HEK293T (cell line): ENCODE data around the gene STARD13.

Experiments
- ARNT ChIP-seq: fragments of 450-650 bp; IDR thresholded peaks from 2 replicates; pipeline ENCODE4 v1.6.1; 2017; ENCODE audit warnings: mild to moderate bottlenecking
- BHLHE40 ChIP-seq: fragments of 450-650 bp; IDR thresholded peaks from 2 replicates; pipeline ENCODE4 v1.6.1; 2016; ENCODE audit warnings: mild to moderate bottlenecking, moderate library complexity, borderline replicate concordance
- ELF4 ChIP-seq: fragments of 450-650 bp; IDR thresholded peaks from 2 replicates; pipeline ENCODE4 v1.6.1; 2017; ENCODE audit warnings: antibody characterized with exemption
- FOXK2 ChIP-seq: fragments of 450-650 bp; IDR thresholded peaks from 2 replicates; pipeline ENCODE4 v1.6.1; 2016; ENCODE audit warnings: mild to moderate bottlenecking
- FOXM1 ChIP-seq: fragments of 450-650 bp; IDR thresholded peaks from 2 replicates; pipeline ENCODE4 v1.6.1; 2017; ENCODE audit warnings: mild to moderate bottlenecking, borderline replicate concordance
- HDGF ChIP-seq: fragments of 450-650 bp; IDR thresholded peaks from 2 replicates; pipeline ENCODE4 v1.6.1; 2017; ENCODE audit warnings: antibody characterized with exemption, borderline replicate concordance
- SP1 ChIP-seq: fragments of 450-650 bp; IDR thresholded peaks from 2 replicates; pipeline ENCODE4 v1.6.1; 2017
- SUZ12 ChIP-seq: fragments of 450-650 bp; IDR thresholded peaks from 2 replicates; pipeline ENCODE4 v1.6.1; 2016; ENCODE audit warnings: mild to moderate bottlenecking
- TARDBP ChIP-seq: fragments of 450-650 bp; IDR thresholded peaks from 2 replicates; pipeline ENCODE4 v1.6.1; 2016
- ZNF384 ChIP-seq: fragments of 450-650 bp; IDR thresholded peaks from 2 replicates; pipeline ENCODE4 v1.6.1; 2016

DNA sequence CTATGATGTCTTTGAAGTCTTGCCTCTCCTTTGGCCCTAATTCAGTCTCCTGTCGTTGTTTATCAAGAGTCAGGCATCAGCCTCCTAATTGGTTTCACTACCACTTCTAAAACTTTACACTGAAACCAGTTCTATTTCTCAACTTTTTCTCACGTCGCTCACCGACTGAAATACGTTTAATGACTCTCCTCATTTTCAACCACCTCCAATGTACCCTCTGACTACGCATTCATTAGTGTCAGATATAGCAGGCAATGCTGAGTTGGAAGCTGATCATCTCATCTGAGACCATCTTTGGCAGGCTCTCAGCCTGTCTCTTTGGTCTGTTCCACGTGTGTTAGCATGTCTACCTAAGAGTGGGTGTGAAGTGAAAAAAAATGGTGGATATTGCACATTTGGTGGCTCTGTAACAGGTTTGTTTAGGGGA is 141.2 kb downstream of the STARD13 start:
- TF ChIP-seq ZNF384 (no peak), HDGF (no peak), BHLHE40 (no peak), SUZ12 (no peak), FOXM1 (no peak), ELF4 (no peak), SP1 (no peak), ARNT (no peak), FOXK2 (no peak), TARDBP (no peak)
